IMR-90 (cell line): ENCODE data around the gene PDZD7. TPM values are rescaled to one million over a fixed set of nuclear protein-coding genes. Genes with fewer than 3 reads are reported as not detected.

ENCODE experiments used
- ATAC-seq: fragments of 200-7000 bp; cut with Tn5 transposase; 2 replicates; pipeline ENCODE4 v1.9.1; 2020; ENCODE audit warnings: low read depth, mild to moderate bottlenecking, moderate library complexity
- BruUV-seq: library from RNA; stranded (reverse); fragments of 400-500 nt; replicated peaks from 2 replicates; lab custom pipeline; 2021; lab: Mats Ljungman, UMichigan
- CTCF ChIA-PET: fragments of 300-600 bp; formaldehyde crosslinking; extraction: SDS; loops from one replicate; lab custom pipeline; 2021; ENCODE audit warnings: antibody characterized with exemption; lab: Yijun Ruan, JAX
- POLR2A ChIA-PET: fragments of 300-600 bp; sonication (Branson Sonifier 250); formaldehyde crosslinking; loops from one replicate; lab custom pipeline; 2022; ENCODE audit warnings: antibody characterized with exemption; ENCODE audit not compliant: unreplicated experiment; lab: Charles Lee
- DNase-seq: peaks from one replicate; pipeline ENCODE4 v3.0.0; 2013
- H2AFZ ChIP-seq: replicated peaks from 2 replicates; pipeline ENCODE3; 2013; ENCODE audit warnings: low read length, mild to moderate bottlenecking; ENCODE audit not compliant: poor library complexity
- H2AK5ac ChIP-seq: 2 replicates; pipeline ENCODE4 v1.6.1; 2013; ENCODE audit warnings: low read depth, low read length, inconsistent platforms
- H2AK9ac ChIP-seq: replicated peaks from 2 replicates; pipeline ENCODE3; 2013; ENCODE audit warnings: mild to moderate bottlenecking, low read depth, low read length, moderate library complexity; ENCODE audit not compliant: poor library complexity
- H2BK120ac ChIP-seq: 2 replicates; pipeline ENCODE4 v1.6.1; 2013; ENCODE audit warnings: low read depth, low read length, inconsistent platforms
- H2BK15ac ChIP-seq: 3 replicates; pipeline ENCODE4 v1.6.1; 2013; ENCODE audit warnings: low read depth, low read length, inconsistent platforms
- H2BK20ac ChIP-seq: 2 replicates; pipeline ENCODE4 v1.6.1; 2013; ENCODE audit warnings: low read depth, mild to moderate bottlenecking, inconsistent platforms, low read length, moderate library complexity
- H2BK5ac ChIP-seq: 2 replicates; pipeline ENCODE4 v1.6.1; 2013; ENCODE audit warnings: mild to moderate bottlenecking, low read depth, low read length, inconsistent platforms; ENCODE audit not compliant: poor library complexity, severe bottlenecking
- H3K14ac ChIP-seq: replicated peaks from 2 replicates; pipeline ENCODE4 v1.6.1; 2013; ENCODE audit warnings: low read depth, low read length, inconsistent platforms
- H3K18ac ChIP-seq: 2 replicates; pipeline ENCODE4 v1.6.1; 2013; ENCODE audit warnings: low read depth, low read length, control low read depth
- H3K23ac ChIP-seq: 2 replicates; pipeline ENCODE4 v1.6.1; 2013; ENCODE audit warnings: low read depth, low read length, inconsistent platforms
- H3K27ac ChIP-seq: 2 replicates; pipeline ENCODE4 v1.5.1; 2013; ENCODE audit warnings: mild to moderate bottlenecking, control low read depth, low read length; ENCODE audit not compliant: insufficient read depth
- H3K27me3 ChIP-seq: 2 replicates; pipeline ENCODE4 v1.6.1; 2013; ENCODE audit warnings: low read length; ENCODE audit not compliant: control insufficient read depth, insufficient read depth
- H3K36me3 ChIP-seq: 2 replicates; pipeline ENCODE4 v1.6.1; 2013; ENCODE audit warnings: low read length, mixed read lengths; ENCODE audit not compliant: control insufficient read depth, insufficient read depth
- H3K4ac ChIP-seq: 2 replicates; pipeline ENCODE4 v1.6.1; 2013; ENCODE audit warnings: low read depth, low read length, inconsistent platforms
- H3K4me1 ChIP-seq: 2 replicates; pipeline ENCODE4 v1.6.1; 2013; ENCODE audit warnings: low read length, mixed read lengths; ENCODE audit not compliant: control insufficient read depth, insufficient read depth
- H3K4me2 ChIP-seq: 2 replicates; pipeline ENCODE4 v1.6.1; 2013; ENCODE audit warnings: low read depth, mild to moderate bottlenecking, control low read depth, low read length, moderate library complexity
- H3K4me3 ChIP-seq: 2 replicates; pipeline ENCODE4 v1.5.1; 2013; ENCODE audit warnings: low read depth, mild to moderate bottlenecking, control low read depth, low read length, moderate library complexity; ENCODE audit not compliant: insufficient read depth
- H3K56ac ChIP-seq: 2 replicates; pipeline ENCODE4 v1.6.1; 2013; ENCODE audit warnings: low read length, inconsistent platforms; ENCODE audit not compliant: insufficient read depth; ENCODE audit errors: extremely low read depth
- H3K79me1 ChIP-seq, 2 experiments: 2 replicates each; pipeline ENCODE4 v1.6.1; 2013; ENCODE audit warnings: low read length in 2 of 2, inconsistent platforms in 1 of 2, low read depth in 1 of 2
- H3K9ac ChIP-seq: 2 replicates; pipeline ENCODE4 v1.6.1; 2013; ENCODE audit warnings: low read depth, low read length, control low read depth
- H3K9me1 ChIP-seq: 2 replicates; pipeline ENCODE4 v1.6.1; 2013; ENCODE audit warnings: low read length, inconsistent platforms; ENCODE audit not compliant: insufficient read depth
- H3K9me3 ChIP-seq: 2 replicates; pipeline ENCODE4 v1.6.1; 2013; ENCODE audit warnings: low read length; ENCODE audit not compliant: control insufficient read depth, insufficient read depth
- H4K20me1 ChIP-seq: 2 replicates; pipeline ENCODE4 v1.6.1; 2013; ENCODE audit warnings: low read length, inconsistent platforms; ENCODE audit not compliant: insufficient read depth
- H4K5ac ChIP-seq: 2 replicates; pipeline ENCODE4 v1.6.1; 2013; ENCODE audit warnings: mild to moderate bottlenecking, low read depth, low read length, control low read depth
- H4K8ac ChIP-seq, 2 experiments: 2 replicates each; pipeline ENCODE4 v1.6.1; 2013; ENCODE audit warnings: low read depth in 2 of 2, low read length in 2 of 2, control low read depth in 1 of 2, inconsistent platforms in 1 of 2
- H4K91ac ChIP-seq: 2 replicates; pipeline ENCODE4 v1.6.1; 2013; ENCODE audit warnings: low read depth, low read length, inconsistent platforms; ENCODE audit not compliant: insufficient read depth
- CTCF ChIP-seq: conservative IDR thresholded peaks from 2 replicates; pipeline ENCODE4 v1.5.1; 2012; ENCODE audit warnings: mild to moderate bottlenecking, low read depth, low read length, improper control_type of control experiment
- FOS ChIP-seq: fragments of 150-350 bp; IDR thresholded peaks from 2 replicates; pipeline ENCODE4 v1.6.1; 2016; ENCODE audit warnings: low read depth, low read length
- MAZ ChIP-seq: IDR thresholded peaks from 2 replicates; pipeline ENCODE4 v1.6.1; 2012; ENCODE audit warnings: low read depth, mild to moderate bottlenecking, low read length, improper control_type of control experiment, moderate library complexity, borderline replicate concordance
- MXI1 ChIP-seq: IDR thresholded peaks from 2 replicates; pipeline ENCODE4 v1.6.1; 2012; ENCODE audit warnings: low read depth, mild to moderate bottlenecking, low read length, moderate library complexity, borderline replicate concordance
- RAD21 ChIP-seq: IDR thresholded peaks from 2 replicates; pipeline ENCODE4 v1.6.1; 2012; ENCODE audit warnings: low read length, improper control_type of control experiment
- SMC3 ChIP-seq: fragments of 150-350 bp; IDR thresholded peaks from 2 replicates; pipeline ENCODE4 v1.6.1; 2016; ENCODE audit warnings: low read depth, mild to moderate bottlenecking, antibody characterized with exemption, low read length, moderate library complexity
- USF2 ChIP-seq: fragments of 150-350 bp; IDR thresholded peaks from 2 replicates; pipeline ENCODE4 v1.6.1; 2017; ENCODE audit warnings: mild to moderate bottlenecking, antibody characterized with exemption, low read length, low read depth
- WGBS, 2 experiments: methylation state at CpG; one replicate each; pipeline versions ENCODE4 v1.1.5 to v1.1.7; 2013; ENCODE audit warnings: missing lambda C conversion rate in 2 of 2; ENCODE audit not compliant: insufficient read length in 1 of 2; ENCODE audit errors: extremely low coverage in 2 of 2; 5-methylcytosine and 5-hydroxymethylcytosine counted together
- dilution Hi-C: fragments of 300-500 bp; cut with HindIII; formaldehyde crosslinking; loops from one replicate; pipeline ENCODE4 v1.14.3; 2018; ENCODE audit warnings: low sequenced_read_pairs; ENCODE audit not compliant: unreplicated experiment
- in situ Hi-C: fragments of 300-500 bp; cut with MboI; formaldehyde crosslinking; loops from 3 replicates; pipeline ENCODE4 v1.14.3; 2019; ENCODE audit warnings: low sequenced_read_pairs, inconsistent platforms, mixed read lengths
- intact Hi-C: fragments of 100-400 bp; cut with micrococcal nuclease; formaldehyde crosslinking; loops from 2 replicates; pipeline ENCODE4 v1.10.0; 2022
- polyA plus RNA-seq, 3 experiments: library from polyadenylated mRNA; depleted of rRNA; stranded (reverse); fragments of >200 nt; gene quantifications; 2 replicates each; pipeline ENCODE4 v1.2.3, GENCODE V29; 2012; ENCODE audit warnings: low replicate concordance in 1 of 3
- total RNA-seq: library from RNA; depleted of rRNA; stranded (reverse); fragments of >200 nt; gene quantifications from 2 replicates; pipeline ENCODE4 v1.2.3, GENCODE V29; 2012

Gene PDZD7
- total and polyA plus RNA-seq, 2 of the 4 experiments (the other 2 are of a cell fraction), result 0.90 to 1.5 TPM

GRCh38 chr10:101060036-101060950, 29.4 kb upstream of the PDZD7 start:
- Histone ChIP-seq H3K9me3 (no peaks in the 10 kb centered on the region), H4K8ac (peak overlapping the region; percentile 98 to 99), H2BK20ac (peak overlapping the region; percentile 99), H3K4ac (peak overlapping the region; percentile 100), H3K36me3 (no peaks in the 10 kb centered on the region), H3K18ac (peak overlapping the region; percentile 99), H3K4me2 (peak overlapping the region; percentile 99), H2BK5ac (peak overlapping the region; percentile 99), H3K9me1 (peaks cover 4% of the 10 kb centered on the region; the same call in 1 of the 2 replicates), H4K20me1 (no peaks in the 10 kb centered on the region; the same call in none of the 2 replicates), H3K79me1 (peaks cover 0 to 47% of the 10 kb centered on the region in 2 experiments; a peak in 3 of 4 replicates), H2BK120ac (peak overlapping the region; percentile 100), H3K27ac (peak overlapping the region; percentile 97), H3K27me3 (no peaks in the 10 kb centered on the region), H3K4me1 (peaks cover 15% of the 10 kb centered on the region), H3K4me3 (peak overlapping the region; percentile 81), H4K91ac (peak overlapping the region; percentile 100), H3K23ac (peak overlapping the region; percentile 100), H2AFZ (peak overlapping the region; percentile 100), H2AK5ac (peak overlapping the region; percentile 95), H4K5ac (peak overlapping the region; percentile 98), H3K56ac (peak overlapping the region; percentile 100), H2BK15ac (peak overlapping the region; percentile 100), H3K14ac (peak overlapping the region; percentile 100), H2AK9ac (peak overlapping the region; percentile 100), H3K9ac (peak overlapping the region; percentile 96)
- dilution Hi-C loops (no loop called here), intact Hi-C loops (loop anchor here (2.0 kb wide), 1 partner anchor 83 kb away; no protein-coding TSS in a partner anchor), in situ Hi-C loops (no loop called here)
- ATAC-seq, result peak; percentile 68
- no TSS peak for BruUV-seq
- ChIA-PET CTCF (interaction anchor here (0.7 to 2.1 kb wide), 6 partner anchors 9 to 82 kb away, joined by 3 to 14 read pairs (median 5); no protein-coding TSS in a partner anchor), POLR2A (interaction anchor here (0.6 kb wide), 1 partner anchor 1473 kb away, joined by 3 read pairs; no protein-coding TSS in a partner anchor)
- DNase-seq, result peak; percentile 95
- WGBS, 2 experiments, result 0% methylated on average over 14 of the region's 37 CpGs; no CpG with 5 or more reads in 1 of the 2 experiments
- TF ChIP-seq FOS (no peak), SMC3 (peak; percentile 84), MAZ (no peak), RAD21 (peak; percentile 79), MXI1 (peak; percentile 42), USF2 (no peak), CTCF (peak; percentile 85)
